Ectodermal cell (in vitro differentiated cells): ENCODE results near the gene UBE2S.

Experiments used
- H3K27ac ChIP-seq: 2 replicates; pipeline ENCODE4 v1.7.0; 2013; ENCODE audit warnings: mild to moderate bottlenecking, low read depth, low read length; ENCODE audit not compliant: insufficient read depth, poor library complexity, severe bottlenecking
- H3K27me3 ChIP-seq: 2 replicates; pipeline ENCODE4 v1.7.0; 2013; ENCODE audit warnings: mild to moderate bottlenecking, low read length; ENCODE audit not compliant: insufficient read depth, control insufficient read depth, poor library complexity, severe bottlenecking
- H3K36me3 ChIP-seq: one replicate; pipeline ENCODE4 v1.7.0; 2013; ENCODE audit warnings: low read length; ENCODE audit not compliant: control insufficient read depth, insufficient read depth
- H3K4me1 ChIP-seq: one replicate; pipeline ENCODE4 v1.7.0; 2013; ENCODE audit warnings: low read length; ENCODE audit not compliant: control insufficient read depth, insufficient read depth
- H3K4me3 ChIP-seq: 2 replicates; pipeline ENCODE4 v1.7.0; 2013; ENCODE audit warnings: low read depth, low read length, control low read depth; ENCODE audit not compliant: insufficient read depth
- H3K9me3 ChIP-seq: 2 replicates; pipeline ENCODE4 v1.7.0; 2013; ENCODE audit warnings: mild to moderate bottlenecking, low read length, moderate library complexity; ENCODE audit not compliant: control insufficient read depth
- WGBS, 2 experiments: methylation state at CpG; one replicate each; pipeline ENCODE4 v1.1.7; 2013; ENCODE audit warnings: missing lambda C conversion rate in 2 of 2; 5-methylcytosine and 5-hydroxymethylcytosine counted together

Gene UBE2S

DNA sequence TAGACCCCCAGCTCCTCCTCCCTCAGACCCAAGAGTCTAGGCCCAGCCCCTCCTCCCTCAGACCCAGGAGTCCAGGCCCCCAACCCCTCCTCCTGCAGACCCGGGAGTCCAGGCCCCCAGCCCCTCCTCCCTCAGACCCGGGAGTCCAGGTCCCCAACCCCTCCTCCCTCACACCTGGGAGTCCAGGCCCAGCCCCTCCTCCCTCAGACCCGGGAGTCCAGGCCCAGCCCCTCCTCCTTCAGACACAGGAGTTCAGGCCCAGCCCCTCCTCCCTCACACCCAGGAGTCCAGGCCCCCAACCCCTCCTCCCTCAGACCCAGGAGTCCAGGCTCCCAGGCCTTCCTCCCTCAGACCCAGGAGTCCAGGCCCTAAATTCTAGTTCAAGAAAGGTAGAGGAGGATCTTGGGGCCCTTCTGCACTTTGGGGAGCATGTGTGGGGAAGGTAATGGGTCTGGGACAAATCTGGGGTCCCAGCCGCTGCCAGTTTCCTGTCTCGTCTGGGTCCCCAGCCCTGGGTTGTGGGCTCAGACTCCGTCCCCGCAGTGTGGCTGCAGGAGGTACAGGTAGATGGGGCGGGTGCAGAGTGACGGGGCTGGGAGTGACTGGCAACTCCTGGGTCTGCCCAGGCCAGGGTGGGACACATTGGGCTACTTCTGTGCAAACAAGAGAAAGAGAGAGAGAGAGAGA, 34.1 kb downstream of the UBE2S start:
- Histone ChIP-seq H3K4me1 (peaks cover 39% of the 10 kb centered on the region), H3K27me3 (peaks cover 81% of the 10 kb centered on the region), H3K27ac (no peak overlapping the region), H3K4me3 (no peak overlapping the region), H3K36me3 (no peaks in the 10 kb centered on the region), H3K9me3 (no peaks in the 10 kb centered on the region)
- WGBS, 2 experiments, result 30 to 35% methylated on average over 9 of the region's 9 CpGs

- H3K4me1 ChIP-seq, result peaks cover 30% of the 10 kb centered on the region
- no peaks in the 10 kb centered on the region for H3K9me3 ChIP-seq
- H3K27me3 ChIP-seq, result peaks cover 79% of the 10 kb centered on the region
- WGBS, 2 experiments, result 42 to 44% methylated on average over 24 of the region's 24 CpGs
- no peaks in the 10 kb centered on the region for H3K36me3 ChIP-seq
- no peak overlapping the region for H3K4me3 ChIP-seq
- H3K27ac ChIP-seq, result no peak overlapping the region
Measured at GRCh38 chr19:55372316-55373081, 35.1 kb downstream of the UBE2S start.

DNA sequence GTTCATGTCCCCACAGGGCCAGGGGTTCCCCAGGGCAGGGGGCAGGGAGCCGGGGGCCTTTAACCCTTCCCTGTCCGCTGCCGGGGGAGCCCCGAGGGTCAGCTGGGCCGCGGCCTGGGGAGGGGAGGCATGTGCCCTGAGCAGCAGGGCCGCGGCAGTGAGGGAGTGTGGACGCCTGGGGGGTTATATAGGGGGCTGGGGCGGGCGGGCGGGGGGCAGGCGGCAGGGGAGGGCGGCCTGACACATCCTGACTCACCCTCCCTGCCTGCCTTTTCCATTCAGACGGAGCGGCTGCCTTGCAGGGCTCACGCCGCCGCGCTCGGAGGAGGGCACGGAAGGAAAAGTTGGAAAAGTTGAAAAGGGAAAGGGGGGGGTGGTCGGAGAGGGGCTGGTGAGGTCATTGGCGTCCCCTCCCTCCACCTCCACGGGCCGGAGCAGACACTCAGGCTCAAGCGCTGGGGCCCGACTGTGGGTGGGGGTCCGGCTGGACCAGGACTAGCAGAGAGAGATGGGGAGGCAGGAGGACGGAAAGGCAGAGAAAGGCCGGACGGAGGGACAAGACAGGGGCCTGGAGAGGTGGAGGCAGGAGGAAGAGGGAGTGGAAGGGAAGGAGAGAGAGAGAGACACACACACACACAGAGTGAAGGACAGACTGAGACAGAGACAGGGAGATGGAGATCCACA, 37.1 kb downstream of the UBE2S start, which contains the start of gene IL11:
Gene IL11 (minus strand): TSS at position 159 of the 684 bp plus-strand sequence. CDS start 153 bp downstream, at position 6.
- H3K36me3 ChIP-seq, result no peaks in the 10 kb centered on the region
- 2 to 4% methylated on average over 31 to 32 of the region's 32 CpGs for WGBS, 2 experiments
- no peaks in the 10 kb centered on the region for H3K9me3 ChIP-seq
- H3K4me1 ChIP-seq, result peaks cover 16% of the 10 kb centered on the region
- H3K4me3 ChIP-seq, result peak within 1 kb of the TSS; percentile 35
- peaks cover 71% of the 10 kb centered on the region for H3K27me3 ChIP-seq
- H3K27ac ChIP-seq, result no peak within 1 kb of the TSS

DNA sequence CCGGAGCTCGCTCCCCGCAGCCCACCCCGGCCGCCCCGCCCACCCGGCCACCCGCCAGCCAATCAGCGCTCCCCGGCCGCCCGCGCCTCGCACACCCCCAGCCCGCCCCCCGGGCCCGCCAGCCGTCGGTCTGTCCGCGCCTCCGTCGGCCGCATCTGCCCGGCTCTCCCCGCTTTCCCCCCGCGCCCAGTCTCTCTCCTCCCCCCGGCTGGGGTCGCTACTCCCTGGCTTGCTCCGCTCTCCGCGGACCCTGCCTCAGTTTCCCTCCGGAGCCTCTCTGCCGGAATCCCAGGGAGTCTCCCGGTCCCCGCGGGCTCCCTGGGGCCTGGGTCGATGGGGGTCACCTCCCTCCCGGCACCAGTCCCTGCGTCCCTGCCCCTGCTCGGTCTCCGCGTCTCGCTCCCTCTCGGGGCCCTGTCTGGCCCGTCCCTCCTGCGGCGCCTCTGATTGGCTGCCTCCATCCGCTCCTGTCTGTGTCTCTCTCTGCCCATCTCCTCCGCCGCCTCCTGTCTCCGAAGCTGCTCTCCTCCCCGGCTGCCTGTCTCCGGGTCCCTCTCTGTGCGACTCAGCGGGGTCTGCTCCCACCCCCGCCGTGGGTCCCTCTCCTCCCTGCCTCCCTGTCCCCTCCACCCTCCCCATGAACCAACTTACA, 37.8 kb downstream of the UBE2S start:
- H3K4me3 ChIP-seq, result peak overlapping the region; percentile 35
- 0 to 1% methylated on average over 59 of the region's 59 CpGs for WGBS, 2 experiments
- H3K36me3 ChIP-seq, result no peaks in the 10 kb centered on the region
- peaks cover 16% of the 10 kb centered on the region for H3K4me1 ChIP-seq
- H3K27me3 ChIP-seq, result peaks cover 71% of the 10 kb centered on the region
- no peaks in the 10 kb centered on the region for H3K9me3 ChIP-seq
- H3K27ac ChIP-seq, result no peak overlapping the region

DNA sequence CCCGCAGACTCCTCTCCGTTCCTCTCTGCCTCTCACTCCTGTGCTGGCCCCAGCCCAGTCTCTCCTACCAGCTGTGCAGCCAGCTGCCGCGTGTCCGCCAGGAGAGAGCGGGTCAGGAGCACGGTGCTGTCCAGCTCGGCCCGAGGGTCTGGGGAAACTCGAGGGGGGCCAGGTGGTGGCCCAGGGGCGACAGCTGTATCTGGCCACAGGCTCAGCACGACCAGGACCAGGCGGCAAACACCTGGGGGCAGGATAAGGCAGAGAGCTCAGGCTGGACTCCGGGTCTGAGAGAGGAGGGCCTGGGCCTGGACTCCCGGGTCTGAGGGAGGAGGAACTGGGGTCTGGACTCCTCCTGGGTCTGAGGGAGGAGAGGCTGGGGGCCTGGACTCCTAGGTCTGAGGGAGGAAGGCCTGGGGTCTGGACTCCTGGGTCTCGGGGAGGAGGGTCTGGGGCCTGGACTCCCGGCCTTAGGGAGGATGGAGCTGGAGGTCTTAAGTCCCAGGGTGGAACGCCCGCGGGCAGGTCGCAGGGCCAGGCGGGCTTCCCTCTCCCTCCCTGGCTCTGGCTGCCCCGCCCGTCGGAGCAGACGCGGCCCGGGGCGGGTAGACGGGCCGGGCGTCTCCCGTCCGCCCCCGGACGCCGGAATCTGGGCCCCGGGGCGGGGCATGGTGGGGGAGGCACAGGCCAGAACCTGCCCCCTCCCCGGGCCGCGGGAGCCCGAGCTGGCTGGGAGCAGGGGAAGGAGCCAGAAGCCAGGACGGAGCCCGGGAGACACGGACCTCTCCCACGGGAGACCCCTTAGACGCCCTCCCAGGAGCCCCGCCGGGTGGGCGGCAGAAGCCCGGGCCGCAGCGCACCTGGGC, 38.7 kb downstream of the UBE2S start:
- no peaks in the 10 kb centered on the region for H3K9me3 ChIP-seq
- no peak overlapping the region for H3K27ac ChIP-seq
- H3K4me3 ChIP-seq, result no peak overlapping the region
- peaks cover 8% of the 10 kb centered on the region for H3K4me1 ChIP-seq
- H3K36me3 ChIP-seq, result no peaks in the 10 kb centered on the region
- WGBS, 2 experiments, result 14% methylated on average over 54 of the region's 54 CpGs
- H3K27me3 ChIP-seq, result peaks cover 62% of the 10 kb centered on the region

GRCh38 chr19:55368106-55368505, 39.5 kb downstream of the UBE2S start:
- WGBS, 2 experiments, result 91% methylated on average over 16 of the region's 16 CpGs
- peaks cover 1% of the 10 kb centered on the region for H3K4me1 ChIP-seq
- H3K27ac ChIP-seq, result no peak overlapping the region
- H3K27me3 ChIP-seq, result peaks cover 54% of the 10 kb centered on the region
- H3K36me3 ChIP-seq, result no peaks in the 10 kb centered on the region
- no peak overlapping the region for H3K4me3 ChIP-seq
- no peaks in the 10 kb centered on the region for H3K9me3 ChIP-seq

GRCh38 chr19:55366790-55367189, 40.8 kb downstream of the UBE2S start:
- Histone ChIP-seq H3K4me3 (no peak overlapping the region), H3K27ac (no peak overlapping the region), H3K36me3 (no peaks in the 10 kb centered on the region), H3K4me1 (peaks cover 6% of the 10 kb centered on the region), H3K27me3 (peaks cover 41% of the 10 kb centered on the region), H3K9me3 (no peaks in the 10 kb centered on the region)
- 84 to 93% methylated on average over 1 to 3 of the region's 3 CpGs for WGBS, 2 experiments

DNA sequence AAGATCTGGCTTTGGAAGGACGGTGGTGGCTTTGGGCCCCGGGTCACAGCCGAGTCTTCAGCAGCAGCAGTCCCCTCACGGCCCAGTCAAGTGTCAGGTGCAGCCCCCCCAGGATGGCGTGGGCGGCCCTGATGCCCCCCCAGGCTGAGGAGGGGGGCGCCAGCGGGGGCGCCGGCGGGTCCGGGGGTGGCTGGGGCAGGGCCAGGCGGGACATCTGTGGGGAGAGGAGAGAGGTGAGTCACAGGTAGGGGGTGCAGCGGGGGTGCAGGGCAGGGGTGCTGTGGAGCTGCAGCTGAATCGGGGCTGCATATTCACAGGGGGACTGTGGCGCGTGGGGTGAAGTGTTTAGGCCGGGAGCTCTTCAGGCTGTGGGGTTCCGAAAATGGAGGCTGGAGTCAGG, 41.6 kb downstream of the UBE2S start:
- Histone ChIP-seq H3K4me1 (peaks cover 6% of the 10 kb centered on the region), H3K36me3 (no peaks in the 10 kb centered on the region), H3K9me3 (no peaks in the 10 kb centered on the region), H3K27ac (no peak overlapping the region), H3K4me3 (no peak overlapping the region), H3K27me3 (peaks cover 33% of the 10 kb centered on the region)
- 90% methylated on average over 19 of the region's 19 CpGs for WGBS, 2 experiments

GRCh38 chr19:55365245-55365644, 42.3 kb downstream of the UBE2S start:
- Histone ChIP-seq H3K36me3 (no peaks in the 10 kb centered on the region), H3K4me1 (peaks cover 6% of the 10 kb centered on the region), H3K27ac (no peak overlapping the region), H3K9me3 (no peaks in the 10 kb centered on the region), H3K27me3 (peaks cover 26% of the 10 kb centered on the region), H3K4me3 (no peak overlapping the region)
- WGBS, 2 experiments, result 79 to 80% methylated on average over 8 of the region's 8 CpGs
